GM19238 (cell line): Measurements from ENCODE around the gene CENPH.
"Not testable (repeated sequence)": the region's sequence is repeated elsewhere in the genome, so short reads cannot be mapped to it uniquely, and the experiment has no call there.

Source experiments
- DNase-seq: peaks from one replicate; pipeline ENCODE4 v3.0.0; 2011; ENCODE audit warnings: low spot score; ENCODE audit not compliant: insufficient read length

Gene CENPH

DNA sequence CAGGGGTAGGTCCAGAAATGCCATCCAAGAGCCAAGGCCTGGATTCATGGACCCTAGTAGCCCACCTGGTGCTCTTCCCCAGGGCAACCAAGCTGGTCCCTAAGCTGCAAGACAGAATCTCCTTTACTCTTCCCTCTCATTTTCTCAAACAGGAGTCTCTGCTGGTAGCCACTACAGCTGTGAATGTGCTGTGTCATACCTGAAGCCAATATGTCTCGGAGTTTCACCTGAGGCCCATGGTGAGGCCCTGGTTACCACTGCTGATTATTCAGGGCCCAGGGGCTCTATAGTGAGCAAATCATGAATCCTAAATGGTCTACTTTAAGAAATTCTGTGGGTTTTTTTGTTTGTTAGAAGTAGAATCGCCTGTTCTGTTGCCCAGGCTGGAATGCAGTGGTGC is 61.2 kb downstream of the CENPH start:
- no peak for DNase-seq

DNA sequence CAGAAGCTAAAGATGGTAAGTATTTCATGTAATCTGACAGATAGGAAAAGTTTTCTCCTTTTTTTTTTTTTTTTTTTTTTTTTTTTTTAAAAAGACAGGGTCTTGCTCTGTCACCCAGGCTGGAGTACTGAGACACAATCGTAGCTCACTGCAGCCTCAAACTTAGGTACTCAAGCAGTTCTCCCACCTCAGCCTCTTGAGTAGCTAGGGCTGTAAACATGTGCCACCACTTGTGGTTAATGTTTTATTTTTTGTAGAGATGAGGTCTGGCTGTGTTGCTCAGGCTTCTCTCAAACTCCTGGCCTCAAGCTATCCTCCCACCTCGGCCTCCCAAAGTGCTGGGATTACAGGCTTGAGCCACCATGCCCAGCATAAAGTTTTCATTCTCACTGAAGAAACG is 63.1 kb downstream of the CENPH start:
- DNase-seq, result no peak

GRCh38 chr5:69255940-69256339 is 66.6 kb downstream of the CENPH start:
- not testable (repeated sequence) for DNase-seq

DNA sequence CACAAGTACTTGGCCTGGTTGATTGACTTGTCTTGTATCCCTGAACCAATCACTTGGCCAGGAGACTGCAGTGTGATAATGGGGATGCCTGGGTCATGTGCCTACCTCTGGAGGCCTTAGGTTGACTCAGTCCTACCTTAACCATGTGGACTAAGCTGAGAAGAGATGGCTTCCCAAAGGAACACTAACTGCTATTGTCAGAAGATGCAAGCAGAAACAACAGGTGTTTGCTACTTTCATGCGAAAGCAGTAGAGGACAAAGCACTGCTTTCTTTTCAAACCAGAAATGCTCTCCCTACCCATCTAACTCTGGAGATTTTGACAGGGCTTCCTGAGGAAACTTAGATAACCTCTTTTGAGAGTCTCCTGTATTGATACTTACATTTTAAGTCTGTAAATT is 68.2 kb downstream of the CENPH start:
- no peak for DNase-seq
